Measurements from ENCODE around the gene ZFYVE1. TPM values are rescaled to one million over a fixed set of nuclear protein-coding genes. Genes with fewer than 3 reads are reported as not detected.
"Not testable (repeated sequence)": the region's sequence is repeated elsewhere in the genome, so short reads cannot be mapped to it uniquely, and the experiment has no call there.

The ZFYVE1 gene
- total and polyA plus RNA-seq, 2 experiments from 2014 or later, result 15.3 TPM

DNA sequence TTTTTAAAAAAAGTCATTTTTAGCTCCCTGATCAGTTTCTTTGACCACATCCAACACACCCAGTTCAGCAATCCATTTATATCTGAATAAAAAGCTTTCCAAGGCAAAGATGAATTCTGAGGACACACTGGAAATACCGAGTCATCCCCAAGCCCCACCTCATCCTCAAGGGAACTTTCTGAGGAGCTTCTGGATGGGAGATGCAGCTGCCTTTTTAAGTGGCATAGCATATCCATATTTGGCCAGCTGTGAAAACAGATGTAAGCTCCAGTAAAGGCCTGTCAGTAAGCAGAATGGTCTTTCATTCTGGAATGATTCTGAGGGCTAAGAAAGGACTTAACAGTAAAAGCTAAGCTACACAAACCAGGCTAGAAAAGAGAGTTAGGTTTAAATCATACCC lies 18.4 kb downstream of the ZFYVE1 start:
- Histone ChIP-seq H2AFZ (no peak overlapping the region), H3K9me3 (ENCODE audit: low read depth) (no peaks in the 10 kb centered on the region), H4K20me1 (ENCODE audit: insufficient read depth, poor library complexity, severe bottlenecking) (peaks cover 2% of the 10 kb centered on the region), H3K4me3 (no peak overlapping the region), H3K4me2 (no peak overlapping the region), H3K79me2 (peaks cover 70% of the 10 kb centered on the region), H3K36me3 (replicated peaks; ENCODE audit: insufficient read depth, low read depth) (no peaks in the 10 kb centered on the region), H3K4me1 (ENCODE audit: insufficient read depth) (no peaks in the 10 kb centered on the region), H3K9me2 (replicated peaks; ENCODE audit: insufficient read depth) (no peaks in the 10 kb centered on the region), H3K27me3 (no peaks in the 10 kb centered on the region), H3K27ac (peak overlapping the region; percentile 74)
- DNase-seq (ENCODE audit: low spot score), result no peak
- 81% methylated on average over 1 of the region's 1 CpG for WGBS (ENCODE audit: low lambda C conversion rate, missing lambda C conversion rate)
- TF ChIP-seq EZH2phosphoT487 (IDR thresholded peaks at IDR 0.05; ENCODE audit: low read depth, severe bottlenecking, unreplicated experiment), result no peak
- TF ChIP-seq, protein P1, sequence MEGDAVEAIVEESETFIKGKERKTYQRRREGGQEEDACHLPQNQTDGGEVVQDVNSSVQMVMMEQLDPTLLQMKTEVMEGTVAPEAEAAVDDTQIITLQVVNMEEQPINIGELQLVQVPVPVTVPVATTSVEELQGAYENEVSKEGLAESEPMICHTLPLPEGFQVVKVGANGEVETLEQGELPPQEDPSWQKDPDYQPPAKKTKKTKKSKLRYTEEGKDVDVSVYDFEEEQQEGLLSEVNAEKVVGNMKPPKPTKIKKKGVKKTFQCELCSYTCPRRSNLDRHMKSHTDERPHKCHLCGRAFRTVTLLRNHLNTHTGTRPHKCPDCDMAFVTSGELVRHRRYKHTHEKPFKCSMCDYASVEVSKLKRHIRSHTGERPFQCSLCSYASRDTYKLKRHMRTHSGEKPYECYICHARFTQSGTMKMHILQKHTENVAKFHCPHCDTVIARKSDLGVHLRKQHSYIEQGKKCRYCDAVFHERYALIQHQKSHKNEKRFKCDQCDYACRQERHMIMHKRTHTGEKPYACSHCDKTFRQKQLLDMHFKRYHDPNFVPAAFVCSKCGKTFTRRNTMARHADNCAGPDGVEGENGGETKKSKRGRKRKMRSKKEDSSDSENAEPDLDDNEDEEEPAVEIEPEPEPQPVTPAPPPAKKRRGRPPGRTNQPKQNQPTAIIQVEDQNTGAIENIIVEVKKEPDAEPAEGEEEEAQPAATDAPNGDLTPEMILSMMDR (IDR thresholded peaks at IDR 0.05; ENCODE audit: poor library complexity), result no peak
- TF ChIP-seq EZH2 (IDR thresholded peaks at IDR 0.05; ENCODE audit: borderline replicate concordance), result no peak

DNA sequence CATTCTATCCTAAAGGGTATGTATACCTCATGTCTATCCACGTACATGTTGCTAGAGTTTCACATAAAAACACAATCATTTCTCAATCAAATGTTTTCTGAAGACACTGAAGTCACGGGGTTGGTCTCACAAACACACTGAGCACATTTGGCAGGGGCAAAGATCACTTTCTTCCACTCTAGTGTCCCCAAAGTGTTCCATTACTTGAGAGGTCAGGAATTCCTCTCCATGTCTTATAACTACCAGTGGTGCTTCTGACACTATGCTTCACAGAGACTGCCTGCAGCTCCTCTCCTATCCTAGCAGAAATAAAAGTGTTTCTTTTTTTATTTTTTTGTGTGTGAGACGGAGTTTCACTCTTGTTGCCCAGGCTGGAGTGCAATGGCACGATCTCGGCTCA lies 19.1 kb downstream of the ZFYVE1 start:
- no peaks in the 10 kb centered on the region for H3K4me1 ChIP-seq (ENCODE audit: insufficient read depth)
- no peaks in the 10 kb centered on the region for H3K9me3 ChIP-seq (ENCODE audit: low read depth)
- H3K4me2 ChIP-seq, result no peak overlapping the region
- H3K79me2 ChIP-seq, result peaks cover 74% of the 10 kb centered on the region
- 89% methylated on average over 5 of the region's 5 CpGs for WGBS (ENCODE audit: low lambda C conversion rate, missing lambda C conversion rate)
- no peak overlapping the region for H2AFZ ChIP-seq
- no peak overlapping the region for H3K4me3 ChIP-seq
- peak; percentile 41 for DNase-seq (ENCODE audit: low spot score)
- no peaks in the 10 kb centered on the region for H3K36me3 ChIP-seq (replicated peaks; ENCODE audit: insufficient read depth, low read depth)
- H3K27me3 ChIP-seq, result no peaks in the 10 kb centered on the region
- H4K20me1 ChIP-seq (ENCODE audit: insufficient read depth, poor library complexity, severe bottlenecking), result peaks cover 2% of the 10 kb centered on the region
- H3K27ac ChIP-seq, result peak overlapping the region; percentile 74
- H3K9me2 ChIP-seq (replicated peaks; ENCODE audit: insufficient read depth), result no peaks in the 10 kb centered on the region
- no peak for TF ChIP-seq EZH2 (IDR thresholded peaks at IDR 0.05; ENCODE audit: borderline replicate concordance)
- TF ChIP-seq, protein P1 (IDR thresholded peaks at IDR 0.05; ENCODE audit: poor library complexity), result no peak
- TF ChIP-seq EZH2phosphoT487 (IDR thresholded peaks at IDR 0.05; ENCODE audit: low read depth, severe bottlenecking, unreplicated experiment), result no peak

DNA sequence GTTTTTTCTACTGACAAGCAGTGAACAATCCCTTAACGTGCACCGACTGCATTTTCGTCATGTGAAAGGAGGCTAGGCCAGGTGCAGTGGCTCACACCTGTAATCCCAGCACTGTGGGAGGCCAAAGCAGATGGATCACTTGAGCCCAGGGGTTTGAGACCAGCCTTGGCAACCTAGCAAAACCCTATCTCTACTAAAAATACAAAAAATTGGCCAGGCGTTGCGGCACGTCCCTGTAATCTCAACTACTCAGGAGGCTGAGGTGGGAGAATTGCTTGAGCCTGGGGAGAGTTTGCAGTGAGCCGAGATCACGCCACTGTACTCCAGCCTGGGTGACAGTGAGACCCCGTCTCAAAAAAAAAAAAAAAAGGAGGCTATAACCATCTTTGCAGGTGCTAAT lies 22.3 kb downstream of the ZFYVE1 start:
- not testable (repeated sequence) for H4K20me1 ChIP-seq (ENCODE audit: insufficient read depth, poor library complexity, severe bottlenecking); H3K4me1 ChIP-seq (ENCODE audit: insufficient read depth); H3K9me3 ChIP-seq (ENCODE audit: low read depth); DNase-seq (ENCODE audit: low spot score); H3K4me3 ChIP-seq; H2AFZ ChIP-seq; H3K4me2 ChIP-seq; H3K27ac ChIP-seq; H3K36me3 ChIP-seq (replicated peaks; ENCODE audit: insufficient read depth, low read depth); H3K9me2 ChIP-seq (replicated peaks; ENCODE audit: insufficient read depth); H3K27me3 ChIP-seq
- 93% methylated on average over 9 of the region's 9 CpGs for WGBS (ENCODE audit: low lambda C conversion rate, missing lambda C conversion rate)
- H3K79me2 ChIP-seq, result peaks cover 66% of the 10 kb centered on the region

DNA sequence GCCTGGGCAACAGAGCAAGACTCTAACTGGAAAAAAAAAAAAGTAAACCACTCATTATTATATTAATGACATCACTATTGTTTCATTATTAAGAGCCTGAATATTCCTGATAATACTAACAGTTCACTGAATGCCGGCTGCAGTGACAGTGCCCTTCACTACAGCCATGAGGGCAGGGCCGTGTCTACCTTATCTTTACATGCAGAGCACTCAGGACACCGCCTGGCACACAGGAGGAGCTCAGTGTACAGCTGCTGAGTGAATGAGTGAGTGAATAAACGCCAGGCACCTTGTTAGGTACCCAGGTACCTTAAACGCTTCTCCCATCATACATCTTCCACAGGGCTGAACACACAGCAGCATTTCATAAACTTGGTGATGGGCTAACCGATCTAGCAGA lies 23.2 kb downstream of the ZFYVE1 start:
- H3K9me2 ChIP-seq (replicated peaks; ENCODE audit: insufficient read depth), result no peaks in the 10 kb centered on the region
- no peak for DNase-seq (ENCODE audit: low spot score)
- no peak overlapping the region for H3K4me3 ChIP-seq
- H3K36me3 ChIP-seq (replicated peaks; ENCODE audit: insufficient read depth, low read depth), result no peaks in the 10 kb centered on the region
- no peaks in the 10 kb centered on the region for H3K27me3 ChIP-seq
- no peaks in the 10 kb centered on the region for H3K9me3 ChIP-seq (ENCODE audit: low read depth)
- no peaks in the 10 kb centered on the region for H3K4me1 ChIP-seq (ENCODE audit: insufficient read depth)
- H3K27ac ChIP-seq, result no peak overlapping the region
- H3K79me2 ChIP-seq, result peaks cover 66% of the 10 kb centered on the region
- no peak overlapping the region for H3K4me2 ChIP-seq
- TF ChIP-seq EZH2phosphoT487 (IDR thresholded peaks at IDR 0.05; ENCODE audit: low read depth, severe bottlenecking, unreplicated experiment) (no peak), EZH2 (IDR thresholded peaks at IDR 0.05; ENCODE audit: borderline replicate concordance) (no peak)
- TF ChIP-seq, protein P1 (IDR thresholded peaks at IDR 0.05; ENCODE audit: poor library complexity), result no peak
- H4K20me1 ChIP-seq (ENCODE audit: insufficient read depth, poor library complexity, severe bottlenecking), result no peaks in the 10 kb centered on the region
- no peak overlapping the region for H2AFZ ChIP-seq
- 89% methylated on average over 6 of the region's 6 CpGs for WGBS (ENCODE audit: low lambda C conversion rate, missing lambda C conversion rate)
